Fibroblast of the aortic adventitia (primary cell): ENCODE results near the gene NRG2. TPM values are rescaled to one million over a fixed set of nuclear protein-coding genes. Genes with fewer than 3 reads are reported as not detected.

ENCODE experiments used
- DNase-seq: peaks from one replicate; pipeline ENCODE4 v3.0.0-alpha.2; 2010; ENCODE audit warnings: low read depth
- H3K4me3 ChIP-seq: 2 replicates; pipeline ENCODE4 v1.5.1; 2011; ENCODE audit warnings: low read depth, mild to moderate bottlenecking, control low read depth, low read length, moderate library complexity
- total RNA-seq: library from RNA; depleted of rRNA; stranded (reverse); fragments of >200 nt; gene quantifications from 2 replicates; pipeline ENCODE4 v1.2.3, GENCODE V29; 2012; ENCODE audit warnings: low replicate concordance
- TF ChIP-seq, protein P1 (sequence below): IDR thresholded peaks from 2 replicates; pipeline ENCODE4 v1.5.1; 2011; ENCODE audit warnings: mild to moderate bottlenecking, low read length, control low read depth, inconsistent platforms; ENCODE audit not compliant: insufficient read depth

Gene NRG2
- total RNA-seq, 1 donor, result 0.36 TPM

GRCh38 chr5:139812836-139813805 lies 230.0 kb downstream of the NRG2 start:
- no peak overlapping the region for H3K4me3 ChIP-seq
- no peak for DNase-seq
- TF ChIP-seq, protein P1, sequence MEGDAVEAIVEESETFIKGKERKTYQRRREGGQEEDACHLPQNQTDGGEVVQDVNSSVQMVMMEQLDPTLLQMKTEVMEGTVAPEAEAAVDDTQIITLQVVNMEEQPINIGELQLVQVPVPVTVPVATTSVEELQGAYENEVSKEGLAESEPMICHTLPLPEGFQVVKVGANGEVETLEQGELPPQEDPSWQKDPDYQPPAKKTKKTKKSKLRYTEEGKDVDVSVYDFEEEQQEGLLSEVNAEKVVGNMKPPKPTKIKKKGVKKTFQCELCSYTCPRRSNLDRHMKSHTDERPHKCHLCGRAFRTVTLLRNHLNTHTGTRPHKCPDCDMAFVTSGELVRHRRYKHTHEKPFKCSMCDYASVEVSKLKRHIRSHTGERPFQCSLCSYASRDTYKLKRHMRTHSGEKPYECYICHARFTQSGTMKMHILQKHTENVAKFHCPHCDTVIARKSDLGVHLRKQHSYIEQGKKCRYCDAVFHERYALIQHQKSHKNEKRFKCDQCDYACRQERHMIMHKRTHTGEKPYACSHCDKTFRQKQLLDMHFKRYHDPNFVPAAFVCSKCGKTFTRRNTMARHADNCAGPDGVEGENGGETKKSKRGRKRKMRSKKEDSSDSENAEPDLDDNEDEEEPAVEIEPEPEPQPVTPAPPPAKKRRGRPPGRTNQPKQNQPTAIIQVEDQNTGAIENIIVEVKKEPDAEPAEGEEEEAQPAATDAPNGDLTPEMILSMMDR, result no peak

GRCh38 chr5:139812323-139812722 lies 230.8 kb downstream of the NRG2 start:
- no peak overlapping the region for H3K4me3 ChIP-seq
- DNase-seq, result no peak
- TF ChIP-seq, protein P1, result no peak

DNA sequence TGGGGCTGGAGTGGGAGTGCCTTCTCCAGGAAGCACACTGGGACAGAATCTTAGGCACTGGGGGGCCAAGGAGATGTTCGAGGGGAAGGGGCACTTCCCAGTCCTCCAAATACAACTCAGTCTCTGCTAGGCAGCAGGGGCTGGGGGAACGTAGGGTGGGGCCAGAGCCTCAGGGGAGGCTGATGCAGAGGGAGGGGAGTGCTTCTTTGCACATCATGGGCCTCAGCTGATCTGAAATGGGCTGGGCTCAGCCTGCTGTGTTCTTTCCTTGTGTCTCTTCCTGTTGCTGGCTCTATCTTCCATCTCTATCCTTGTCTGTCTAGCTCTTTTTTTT lies 231.9 kb downstream of the NRG2 start:
- DNase-seq, result no peak
- TF ChIP-seq, protein P1, result no peak
- no peak overlapping the region for H3K4me3 ChIP-seq

- TF ChIP-seq, protein P1, result no peak
- H3K4me3 ChIP-seq, result no peak overlapping the region
- DNase-seq, result no peak
Observed at GRCh38 chr5:139810341-139811273, 232.5 kb downstream of the NRG2 start.

GRCh38 chr5:139809331-139809810 lies 233.7 kb downstream of the NRG2 start:
- no peak overlapping the region for H3K4me3 ChIP-seq
- TF ChIP-seq, protein P1, result no peak
- DNase-seq, result no peak

GRCh38 chr5:139808481-139809330 lies 234.4 kb downstream of the NRG2 start:
- H3K4me3 ChIP-seq, result no peak overlapping the region
- TF ChIP-seq, protein P1, result no peak
- DNase-seq, result peak; percentile 21
